Stimulated activated CD8-positive, alpha-beta memory T cell treated with anti-CD3 and anti-CD28 coated beads, Interleukin-15, amount 100 ng/mL, for 1 hour (primary cell): ENCODE results near the gene RNF43.
"Not testable (repeated sequence)": the region's sequence is repeated elsewhere in the genome, so short reads cannot be mapped to it uniquely, and the experiment has no call there.

Experiments
- DNase-seq: peaks from one replicate; pipeline ENCODE4 v3.0.0-alpha.2; 2020; ENCODE audit warnings: low read depth

Gene RNF43

DNA sequence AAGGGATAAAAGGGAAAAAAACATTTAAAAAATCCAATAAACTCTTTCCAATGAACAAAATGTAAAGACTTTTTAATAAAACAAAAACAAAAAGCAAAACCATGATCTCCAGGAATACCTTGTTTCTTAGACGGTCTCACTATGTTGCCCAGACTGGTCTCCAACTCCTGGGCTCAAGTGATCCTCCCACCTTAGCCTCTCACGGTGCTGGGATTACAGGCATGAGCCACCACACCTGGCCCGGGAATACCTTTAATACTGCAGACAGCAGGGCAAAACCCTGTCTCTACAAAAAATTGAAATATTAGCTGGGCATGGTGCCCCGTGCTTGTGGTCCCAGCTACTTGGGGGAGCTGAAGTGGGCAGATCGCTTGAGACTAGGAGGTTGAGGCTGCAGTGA lies 7.9 kb downstream of the RNF43 start:
- DNase-seq, result no peak

DNA sequence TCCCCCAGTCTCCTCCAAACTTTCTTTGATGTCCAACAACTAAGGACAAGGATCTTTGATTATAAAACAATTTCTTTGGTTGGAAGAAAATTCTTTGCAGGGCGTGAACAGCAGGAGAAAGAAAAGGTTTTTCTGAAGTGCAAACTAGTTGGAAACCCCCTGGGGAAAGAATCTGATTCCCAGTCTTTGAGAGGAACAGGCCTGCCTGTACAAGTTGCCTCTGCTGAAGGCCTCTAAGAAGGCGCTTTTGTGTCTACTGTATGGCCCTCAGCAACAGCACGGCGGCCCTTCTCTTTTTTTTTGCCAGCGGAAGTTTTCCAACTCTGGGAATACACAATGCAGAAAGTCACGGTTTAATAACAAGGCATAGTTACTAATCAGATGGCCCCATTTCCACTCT lies 14.0 kb downstream of the RNF43 start:
- no peak for DNase-seq

DNA sequence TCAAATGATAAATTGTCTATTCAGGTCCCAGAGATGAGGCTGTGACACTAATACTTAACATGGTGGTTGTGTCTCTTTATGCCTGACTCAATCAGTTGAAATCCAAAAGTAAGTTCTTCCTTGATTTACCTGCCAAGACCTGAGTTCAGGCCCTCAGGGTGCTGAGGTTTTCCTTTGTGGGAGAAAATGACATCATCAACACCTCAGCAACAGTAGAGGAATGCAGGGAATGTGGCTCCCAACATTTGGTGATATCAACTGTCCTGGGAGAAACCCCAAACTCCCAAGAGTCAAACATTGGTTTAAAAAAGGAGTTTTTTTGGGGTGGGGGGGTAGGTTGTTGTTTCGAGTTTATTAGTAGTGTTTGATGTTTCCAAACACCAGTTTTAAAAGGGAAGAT lies 14.7 kb downstream of the RNF43 start:
- no peak for DNase-seq

DNA sequence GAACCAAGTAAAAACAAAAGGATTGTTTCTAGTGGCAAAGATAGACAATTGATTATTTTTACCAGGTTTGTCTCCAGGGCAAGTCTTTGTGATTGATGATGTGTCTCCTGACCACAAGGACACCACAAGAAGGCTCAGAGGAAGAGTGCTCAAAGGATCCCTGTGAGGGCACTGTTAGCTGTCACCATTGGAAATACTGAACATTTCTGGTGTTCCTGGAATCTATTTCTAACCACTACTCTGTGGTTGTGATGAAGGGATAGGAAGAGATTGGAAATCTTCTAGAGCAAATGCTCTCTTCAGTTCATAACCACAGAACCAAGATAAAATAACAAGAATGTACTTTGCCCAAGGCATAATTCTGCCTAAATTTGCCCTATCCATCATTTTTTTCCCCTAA lies 15.3 kb downstream of the RNF43 start:
- DNase-seq, result no peak

DNA sequence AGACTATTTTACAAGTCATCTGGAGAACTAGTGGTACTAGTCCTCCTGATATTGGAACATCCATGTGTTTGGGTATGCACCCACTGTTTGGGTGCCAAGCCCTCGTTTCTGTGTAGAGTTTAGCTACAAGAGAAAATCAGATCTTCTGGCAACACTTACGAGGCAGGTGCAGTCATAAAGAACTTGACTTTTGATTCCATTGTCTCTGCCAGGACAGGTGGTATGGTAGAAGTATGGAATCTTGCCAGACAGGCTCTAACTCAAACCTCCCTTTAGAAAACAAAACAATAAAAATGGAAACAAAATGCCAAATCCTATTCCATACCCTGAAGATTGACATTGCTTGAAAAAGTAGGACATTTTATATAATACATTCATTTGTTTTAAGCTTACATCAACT lies 16.0 kb downstream of the RNF43 start:
- DNase-seq, result no peak

DNA sequence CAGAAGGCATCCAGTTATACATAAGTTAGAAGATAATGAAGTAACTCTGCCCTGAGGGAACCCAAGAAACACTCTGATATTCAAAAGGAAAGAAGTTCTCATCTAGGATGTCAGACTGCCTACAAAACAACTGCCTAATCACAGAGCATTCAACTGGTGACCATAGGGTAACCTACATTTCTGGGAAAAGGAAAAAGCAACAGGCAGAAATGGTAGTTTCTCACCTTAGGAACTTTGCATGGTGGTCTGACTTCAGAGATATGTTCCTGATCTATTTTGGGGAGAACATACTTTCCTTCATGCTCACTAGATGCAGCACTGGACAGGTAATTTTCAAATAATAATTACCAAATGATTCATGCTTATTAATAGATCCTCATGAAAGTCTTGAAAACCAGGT lies 16.5 kb downstream of the RNF43 start:
- no peak for DNase-seq

DNA sequence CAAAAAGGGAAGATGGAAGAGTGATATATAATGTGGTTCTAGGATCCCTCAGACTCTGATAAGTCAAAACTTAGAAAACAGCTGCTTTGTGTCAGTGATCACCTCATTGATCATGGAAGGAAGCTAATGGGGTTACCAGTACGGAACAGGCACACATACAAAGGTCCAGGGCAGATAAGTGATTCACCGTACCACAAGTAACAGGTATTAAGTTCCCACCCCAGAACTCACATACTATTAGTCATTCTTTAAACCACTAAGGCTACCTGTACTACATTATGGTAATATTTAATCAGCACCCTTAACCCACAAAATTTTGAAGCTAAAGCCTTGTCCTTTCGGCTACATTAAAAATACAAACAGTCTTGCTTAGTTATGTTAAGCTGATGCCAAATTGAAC lies 17.4 kb downstream of the RNF43 start:
- no peak for DNase-seq

DNA sequence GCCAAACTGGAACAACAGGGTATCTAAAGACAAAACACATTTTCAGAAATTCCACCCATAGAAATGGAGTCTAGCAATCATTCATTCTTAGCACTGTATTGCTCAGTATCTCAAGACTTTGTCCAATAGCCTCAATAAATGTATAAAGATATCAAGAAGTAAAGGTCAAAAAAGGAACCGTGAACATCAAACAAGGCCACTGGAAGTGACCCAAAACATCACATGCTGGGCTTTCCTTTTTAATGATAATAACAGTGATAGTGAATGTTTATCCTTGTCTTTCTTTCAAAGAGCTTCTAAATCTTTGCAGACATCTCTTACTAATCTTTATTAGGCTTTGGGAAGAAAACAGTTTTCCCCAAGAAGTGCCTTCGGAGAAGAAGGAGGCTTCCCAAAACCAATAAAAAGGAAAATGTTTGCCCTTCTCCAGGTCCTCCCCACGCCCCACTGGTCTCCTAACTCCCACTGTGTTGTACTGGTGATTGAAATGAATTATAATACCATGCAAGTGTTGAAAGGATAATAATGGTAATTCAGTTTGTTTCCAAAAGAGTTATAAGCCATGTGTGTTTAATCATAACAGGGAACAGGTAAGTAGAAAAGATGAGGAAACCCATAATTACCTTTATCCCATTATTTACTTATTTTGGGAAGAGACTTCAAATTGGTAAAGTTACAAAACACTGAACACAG lies 18.6 kb downstream of the RNF43 start:
- DNase-seq, result no peak

DNA sequence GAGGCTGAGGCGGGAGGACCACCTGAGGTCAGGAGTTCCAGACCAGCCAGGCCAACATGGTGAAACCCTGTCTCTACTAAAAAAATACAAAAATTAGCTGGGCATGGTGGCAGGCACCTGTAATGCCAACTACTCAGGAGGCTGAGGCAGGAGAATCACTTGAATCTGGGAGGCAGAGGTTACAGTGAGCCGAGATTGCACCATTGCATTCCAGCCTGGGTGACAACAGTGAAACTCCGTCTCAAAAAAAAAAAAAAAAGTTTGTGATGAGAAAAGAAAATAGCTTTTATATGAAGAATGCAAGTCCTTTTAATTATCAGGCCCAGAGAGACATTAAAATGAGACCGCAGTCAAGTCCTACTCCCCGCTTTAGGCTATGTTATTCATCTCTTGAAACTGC lies 19.9 kb downstream of the RNF43 start:
- not testable (repeated sequence) for DNase-seq

DNA sequence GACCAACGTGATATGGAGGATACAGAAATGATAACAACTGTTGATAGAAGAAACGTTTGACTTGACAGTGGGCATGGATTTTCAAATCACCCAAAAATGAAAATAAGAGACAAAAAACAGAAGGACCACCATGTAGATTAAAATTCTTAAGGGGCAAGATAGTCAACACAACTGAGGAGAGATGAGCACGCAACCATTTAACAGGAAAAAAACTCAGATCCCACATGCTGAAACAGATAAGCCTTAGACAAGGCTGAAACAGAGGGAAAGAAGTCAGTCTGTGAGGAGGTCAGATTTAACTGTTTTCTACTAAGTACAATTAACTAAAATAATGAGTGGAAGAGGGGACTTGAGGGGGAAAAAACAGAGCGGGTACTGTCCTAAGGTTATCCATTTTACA lies 21.2 kb downstream of the RNF43 start:
- no peak for DNase-seq

DNA sequence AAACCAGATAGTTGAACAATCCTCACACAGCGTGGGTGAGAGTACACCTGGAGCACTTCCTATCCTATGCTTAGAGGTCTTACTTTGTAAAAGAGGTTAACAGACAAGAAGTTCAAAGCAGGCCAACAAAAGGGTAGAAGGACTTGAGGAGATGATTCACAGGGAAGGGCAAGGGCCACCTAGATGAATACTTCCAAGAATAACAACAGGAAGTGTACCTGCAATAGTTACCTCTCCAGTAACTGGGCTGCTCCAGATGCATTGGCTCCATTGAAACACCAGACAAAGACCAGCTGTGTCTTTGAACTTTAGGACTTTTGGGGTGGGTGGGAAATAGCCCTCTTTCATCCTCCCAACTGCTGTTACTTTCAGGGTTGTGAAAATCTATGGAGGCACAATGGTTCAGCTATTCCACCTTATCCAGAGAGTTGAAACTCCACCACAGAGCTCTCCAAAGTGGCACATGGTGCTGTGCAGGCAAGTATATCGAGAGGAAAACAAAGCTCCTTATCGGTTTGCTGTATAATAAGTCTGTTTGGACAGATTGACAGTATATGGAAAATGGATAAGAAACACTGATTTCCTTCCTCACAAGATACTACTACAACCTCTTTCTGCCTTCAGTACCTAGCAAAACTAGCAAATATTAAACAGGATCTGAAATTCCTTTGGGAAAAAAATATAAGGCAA lies 22.7 kb downstream of the RNF43 start:
- no peak for DNase-seq

DNA sequence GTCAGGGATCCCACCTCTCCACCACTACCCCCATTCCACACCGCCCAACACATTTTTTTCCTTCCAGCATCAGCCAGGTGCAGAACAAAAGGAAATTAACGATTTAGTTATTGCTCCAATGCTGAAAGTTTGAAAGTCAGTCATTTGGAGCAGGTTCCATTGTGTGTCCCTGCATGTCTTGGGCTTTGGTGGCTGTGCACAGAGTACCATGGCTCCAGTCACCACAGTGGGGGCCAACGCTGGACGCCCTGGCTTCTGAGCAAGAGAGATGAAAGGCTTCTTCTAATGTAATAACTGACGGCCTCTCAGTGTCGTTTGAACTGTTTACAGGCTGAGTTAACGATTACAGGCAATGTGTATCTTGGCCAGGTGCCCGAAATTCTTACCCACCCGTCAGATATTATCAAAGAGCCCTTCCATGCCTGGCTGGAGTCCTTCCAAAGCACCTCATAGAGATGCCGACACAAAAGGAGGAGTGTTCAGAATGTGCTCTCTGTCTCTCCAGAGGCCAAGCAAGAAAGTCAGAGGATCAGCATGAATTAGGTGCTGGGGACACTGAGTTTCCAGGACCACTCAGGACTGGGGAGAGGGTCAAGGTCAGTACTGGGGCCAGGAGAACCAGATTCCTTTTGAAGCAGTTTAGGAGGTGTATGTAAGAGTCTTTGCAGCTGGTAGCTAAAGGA lies 25.9 kb downstream of the RNF43 start:
- DNase-seq, result no peak

DNA sequence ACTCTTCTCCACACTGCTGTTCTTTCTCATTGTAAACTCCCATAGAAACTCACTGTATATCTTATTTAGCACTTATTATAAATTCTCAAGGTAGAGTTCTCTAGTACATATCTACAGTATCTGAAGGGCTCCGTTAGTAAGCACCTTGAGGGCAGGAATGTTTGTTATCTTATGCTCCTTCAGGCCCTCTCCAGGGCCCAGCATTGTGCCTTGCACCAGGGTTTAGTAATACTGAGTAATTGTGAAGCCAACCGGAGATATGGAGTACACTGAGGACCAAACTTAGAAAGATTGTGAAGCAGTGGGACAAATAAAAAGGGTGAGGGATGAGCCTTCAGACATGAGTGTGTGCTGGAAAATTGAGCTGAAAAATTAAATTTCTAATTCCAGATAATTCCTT lies 26.4 kb downstream of the RNF43 start:
- no peak for DNase-seq

DNA sequence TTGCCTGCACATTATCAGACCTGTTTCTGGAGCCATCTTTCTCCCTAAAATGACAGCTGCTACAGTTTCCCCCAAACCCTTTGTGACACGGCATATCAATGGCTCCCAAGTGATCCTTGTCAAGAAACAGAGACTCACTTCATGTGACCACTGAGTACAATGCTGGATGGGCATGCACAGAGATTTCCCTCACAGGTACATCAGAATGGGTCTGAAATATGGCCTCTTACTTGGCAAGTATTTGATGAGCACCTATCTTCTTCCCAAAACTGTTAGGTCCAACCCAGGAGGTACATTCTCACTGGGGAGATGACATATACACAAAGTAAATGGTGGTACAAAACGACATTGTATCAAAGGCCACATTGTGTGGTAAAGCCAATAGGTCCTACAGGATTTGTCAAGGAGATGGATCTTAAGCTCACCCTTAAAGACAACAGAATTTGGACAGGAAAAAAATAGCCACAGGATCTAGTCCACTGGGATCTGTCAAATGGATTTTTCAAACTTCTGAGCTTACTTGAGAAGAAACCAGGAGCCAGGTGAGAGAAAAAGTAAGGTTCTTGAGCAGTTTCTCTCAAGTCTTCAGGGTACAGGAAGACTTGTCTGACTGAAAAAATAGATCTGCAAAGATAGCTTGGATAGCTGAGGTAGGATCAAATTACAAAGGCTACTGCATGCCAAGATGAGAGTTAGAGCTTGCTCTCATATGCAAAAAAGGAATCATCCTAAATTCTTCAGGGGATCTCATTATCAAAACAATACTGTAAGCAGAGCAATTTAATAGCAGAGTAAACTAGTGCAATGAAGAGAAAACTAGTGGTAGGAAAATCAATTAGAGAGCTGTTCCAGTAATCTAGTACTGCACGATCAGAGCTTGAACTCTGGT lies 28.8 kb downstream of the RNF43 start:
- no peak for DNase-seq

DNA sequence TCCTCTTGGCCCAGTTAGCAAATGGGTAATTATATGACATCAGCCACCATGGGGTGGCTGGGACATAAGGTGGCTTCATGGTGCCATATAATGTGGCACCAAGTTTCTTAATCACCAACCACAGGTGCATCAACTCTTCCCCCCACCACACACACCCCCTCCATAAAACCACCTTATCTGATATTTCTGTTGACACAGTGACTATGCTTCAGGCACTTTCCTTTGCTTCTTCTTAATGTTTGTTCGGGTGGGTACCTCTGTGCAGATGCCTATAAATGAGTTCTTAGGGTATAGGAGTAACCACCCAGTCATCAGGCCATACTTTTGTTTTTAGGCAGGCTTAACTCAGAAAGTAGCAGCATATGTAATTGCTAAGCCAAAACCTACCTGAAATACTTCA lies 29.5 kb downstream of the RNF43 start:
- no peak for DNase-seq

DNA sequence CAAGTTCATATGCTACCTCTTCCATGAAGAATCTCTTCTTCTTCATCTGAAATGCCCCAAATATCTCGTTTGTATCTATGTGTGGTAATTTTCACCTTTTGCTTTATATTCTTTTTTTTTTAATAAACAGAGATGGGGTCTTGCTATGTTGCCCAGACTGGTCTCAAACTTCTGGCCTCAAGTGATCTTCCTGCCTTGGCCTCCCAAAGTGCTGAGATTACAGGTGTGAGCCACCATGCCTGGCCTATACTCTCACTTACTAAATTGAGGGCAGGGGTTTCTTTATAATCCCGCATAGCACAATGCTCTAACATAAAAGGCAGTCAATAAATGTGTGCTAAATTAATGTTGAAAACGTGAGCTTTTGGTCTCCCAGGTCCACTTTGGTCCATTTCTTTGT lies 30.6 kb downstream of the RNF43 start:
- no peak for DNase-seq

DNA sequence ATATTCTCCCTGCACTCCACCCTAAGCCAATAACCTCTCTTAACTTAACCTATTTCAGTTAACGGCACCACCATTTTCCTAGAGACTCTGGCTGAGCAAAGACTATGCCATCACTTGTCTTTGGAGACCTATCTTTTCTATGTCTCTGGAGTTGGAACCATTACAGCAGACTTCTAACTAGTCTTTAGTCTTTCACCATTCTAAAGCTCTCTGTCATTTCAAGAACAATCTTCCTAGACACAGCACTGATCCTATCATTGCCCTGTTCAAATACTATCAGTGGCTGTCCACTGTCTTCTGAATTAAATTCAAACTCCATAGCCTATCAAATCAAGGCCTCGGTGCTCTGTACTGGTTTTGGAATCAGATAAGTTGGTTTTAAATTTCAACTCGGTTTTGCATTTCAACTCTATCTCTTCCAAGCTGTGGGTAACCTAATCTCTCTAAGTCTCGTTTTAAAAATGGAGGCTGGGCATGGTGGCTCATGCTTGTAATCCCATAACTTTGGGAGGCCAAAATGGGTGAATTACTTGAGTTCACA lies 31.9 kb downstream of the RNF43 start:
- no peak for DNase-seq

DNA sequence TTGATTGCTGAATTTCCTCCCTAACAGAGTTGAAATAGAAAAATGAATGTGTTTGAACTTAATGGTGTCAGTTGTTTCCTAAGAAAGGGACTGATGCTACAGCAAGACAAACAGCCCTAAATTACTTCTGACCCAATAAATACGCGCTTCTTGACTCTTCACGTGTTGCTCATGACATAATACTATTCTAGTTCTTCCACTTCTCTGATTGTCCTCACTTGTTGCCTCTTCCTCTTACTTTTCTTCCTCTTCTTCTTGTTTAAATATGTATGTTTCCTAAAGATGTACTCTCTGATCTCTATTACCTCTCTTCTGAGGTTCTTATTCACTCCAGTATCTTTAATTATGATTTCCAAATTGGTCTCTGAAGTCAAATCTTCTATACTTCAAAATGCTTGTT lies 32.4 kb downstream of the RNF43 start:
- DNase-seq, result no peak

DNA sequence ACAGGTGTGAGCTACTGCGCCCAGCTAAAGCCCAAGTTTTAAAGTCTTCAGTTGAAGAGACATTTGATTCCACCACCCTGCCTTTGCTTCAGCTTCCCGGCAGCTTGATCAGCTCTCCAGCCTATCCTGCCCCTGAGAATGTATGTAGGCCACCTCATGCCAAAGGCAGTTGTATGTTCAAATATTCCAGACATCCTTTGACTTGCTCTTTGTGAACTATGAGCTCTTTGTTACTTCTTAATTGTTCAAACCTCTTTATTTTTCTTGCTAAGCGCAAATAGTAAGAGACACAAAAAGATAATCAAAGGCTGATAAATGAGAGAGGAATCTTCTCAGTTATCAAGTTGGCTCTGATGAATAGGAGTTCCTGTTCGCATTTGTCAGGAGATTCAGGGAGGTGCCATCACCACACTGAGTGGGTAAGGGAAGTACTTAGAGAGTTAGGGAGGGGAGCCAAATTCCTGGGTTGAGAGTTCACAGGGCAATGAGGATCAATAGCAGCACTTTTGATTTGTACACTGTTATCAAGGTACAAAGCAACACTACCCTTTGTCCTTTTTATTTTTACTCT lies 33.4 kb downstream of the RNF43 start:
- DNase-seq, result no peak

DNA sequence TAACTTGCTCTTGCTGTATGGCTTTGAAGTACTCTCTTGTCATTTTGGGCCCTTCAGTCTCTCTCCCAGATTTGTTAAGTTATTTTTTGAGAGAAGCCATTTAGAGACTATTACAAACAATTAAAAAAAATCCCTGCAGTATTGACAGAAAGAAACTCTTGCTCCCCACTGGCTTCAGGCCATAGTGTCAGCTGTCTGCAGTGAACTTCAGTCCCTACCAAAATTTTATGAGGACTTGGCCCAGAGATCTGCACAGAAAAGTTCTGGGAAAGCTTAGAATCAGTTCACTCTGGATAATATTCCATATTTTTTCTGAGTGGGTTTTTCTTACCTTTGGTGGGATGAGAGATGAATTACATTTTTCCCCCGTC lies 34.5 kb downstream of the RNF43 start:
- no peak for DNase-seq

DNA sequence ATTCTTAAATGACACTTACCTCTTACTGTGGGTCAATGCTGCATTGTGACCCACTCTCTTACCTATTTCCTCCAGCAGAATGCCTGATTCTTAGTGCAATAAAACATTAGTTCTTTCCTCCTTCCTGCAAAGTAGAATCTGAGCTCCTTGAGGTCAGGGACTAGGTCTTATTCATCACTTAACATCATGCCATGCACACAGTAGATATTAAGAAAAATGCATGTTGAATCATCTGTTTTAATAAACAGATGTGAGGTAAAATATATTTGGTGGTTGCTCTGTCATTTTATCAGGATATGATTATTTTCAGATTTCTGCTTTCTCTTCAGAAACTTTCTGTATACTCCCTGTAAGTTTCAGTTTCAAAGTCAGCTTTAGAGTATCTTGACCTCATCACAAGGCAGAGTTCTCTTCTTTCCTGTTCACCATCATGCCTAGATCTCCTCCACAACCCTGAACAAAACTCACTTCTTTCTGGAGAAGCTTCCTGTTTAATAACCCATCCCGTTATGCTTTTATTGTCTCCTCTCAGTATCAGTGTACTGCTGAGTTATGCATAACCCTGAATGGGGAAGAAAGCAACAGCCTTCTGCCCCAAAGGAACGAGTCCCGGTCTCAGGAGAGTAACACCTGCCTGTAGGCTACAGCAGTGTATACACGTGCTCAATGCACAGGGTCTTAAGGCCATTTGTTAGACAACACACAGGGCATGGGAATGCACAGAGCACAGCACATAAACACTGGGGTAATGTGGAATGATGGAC lies 35.0 kb downstream of the RNF43 start:
- DNase-seq, result no peak
